ENCODE data around the gene ABCB7.
"Not testable (repeated sequence)": the region's sequence is repeated elsewhere in the genome, so short reads cannot be mapped to it uniquely, and the experiment has no call there.

Gene ABCB7

GRCh38 chrX:75155827-75156525 is at the start of gene ABCB7:
TSS of gene ABCB7 (minus strand) at chrX:75156283. CDS start at chrX:75156272, 11 bp downstream.
- peak; percentile 34 for DNase-seq (ENCODE audit: low read depth)
- peak within 1 kb of the TSS; percentile 70 for H3K4me3 ChIP-seq (ENCODE audit: low read depth, low read length)

GRCh38 chrX:75188415-75189206 is 32.5 kb upstream of the ABCB7 start:
- DNase-seq (ENCODE audit: low read depth), result not testable (repeated sequence)

DNA sequence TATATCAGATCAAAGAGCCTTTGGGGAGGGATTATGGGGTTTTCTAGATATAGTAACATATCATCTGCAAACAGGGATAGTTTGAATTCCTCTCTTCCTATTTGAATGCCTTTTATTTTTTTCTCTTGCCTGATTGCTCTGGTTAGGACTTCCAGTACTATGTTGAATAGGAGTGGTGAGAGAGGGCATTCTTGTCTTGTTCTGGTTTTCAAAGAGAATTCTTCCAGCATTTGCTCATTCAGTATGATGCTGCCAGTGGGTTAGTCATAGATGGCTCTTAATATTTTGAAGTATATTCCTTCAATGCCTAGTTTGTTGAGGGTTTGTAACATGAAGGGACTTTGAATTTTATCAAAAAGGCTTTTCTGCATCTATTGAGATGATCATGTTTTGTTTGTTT is 25.6 kb upstream of the ABCB7 start:
- H3K4me3 ChIP-seq (ENCODE audit: low read depth, low read length), result no peak overlapping the region
- no peak for DNase-seq (ENCODE audit: low read depth)

More at GRCh38 chrX:75188415-75189206, 32.5 kb upstream of the ABCB7 start:
- H3K4me3 ChIP-seq (ENCODE audit: low read depth, low read length), result not testable (repeated sequence)

GRCh38 chrX:75179536-75180293 is 23.6 kb upstream of the ABCB7 start:
- DNase-seq (ENCODE audit: low read depth); H3K4me3 ChIP-seq (ENCODE audit: low read depth, low read length): not testable (repeated sequence)

DNA sequence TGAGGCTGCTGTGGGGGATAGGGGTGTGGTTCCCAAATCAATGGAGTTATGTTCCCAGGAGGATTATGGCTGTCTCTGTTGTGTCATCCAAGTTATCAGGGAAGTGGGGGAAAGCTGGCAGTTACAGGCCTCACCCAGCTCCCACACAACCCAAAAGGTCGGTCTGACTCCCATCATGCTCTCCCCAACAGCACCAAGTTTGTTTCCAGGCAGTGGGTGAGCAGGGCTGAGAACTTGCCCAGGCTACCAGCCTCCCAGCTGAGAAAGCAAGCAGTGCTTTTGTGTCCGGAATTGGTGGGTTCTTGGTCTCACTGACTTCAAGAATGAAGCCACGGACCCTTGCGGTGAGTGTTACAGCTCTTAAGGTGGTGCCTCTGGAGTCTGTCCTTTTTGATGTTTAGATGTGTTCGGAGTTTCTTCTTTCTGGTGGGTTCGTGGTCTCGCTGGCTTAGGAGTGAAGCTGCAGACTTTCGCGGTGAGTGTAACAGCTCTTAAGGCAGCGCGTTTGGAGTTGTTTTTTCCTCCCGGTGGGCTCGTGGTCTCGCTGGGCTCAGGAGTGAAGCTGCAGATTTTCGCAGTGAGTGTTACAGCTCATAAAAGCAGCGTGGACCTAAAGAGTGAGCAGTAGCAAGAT is 16.3 kb upstream of the ABCB7 start:
- H3K4me3 ChIP-seq (ENCODE audit: low read depth, low read length); DNase-seq (ENCODE audit: low read depth): not testable (repeated sequence)

- DNase-seq (ENCODE audit: low read depth), result no peak
- no peak overlapping the region for H3K4me3 ChIP-seq (ENCODE audit: low read depth, low read length)
Measured at GRCh38 chrX:75158054-75158453, 2.0 kb upstream of the ABCB7 start.

DNA sequence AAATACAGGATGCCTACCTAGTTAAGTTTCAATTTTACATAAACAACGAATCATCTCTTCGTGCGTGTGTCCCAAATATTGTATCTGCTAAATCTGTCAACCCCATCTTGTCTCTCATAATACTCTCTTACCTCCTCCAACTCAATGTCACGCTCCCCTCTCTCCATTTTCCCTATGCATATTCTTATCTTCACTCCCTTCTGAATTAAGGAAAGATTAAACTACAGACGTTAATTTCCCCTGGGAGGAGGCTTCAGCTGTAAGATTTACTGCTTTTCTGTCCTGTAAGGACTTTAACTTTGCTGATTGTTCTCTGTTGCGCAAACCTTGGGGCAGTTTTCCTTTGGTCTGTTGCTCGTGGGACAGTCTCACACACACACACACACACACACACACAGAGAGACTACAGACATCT is 455 bp upstream of the ABCB7 start:
- H3K4me3 ChIP-seq (ENCODE audit: low read depth, low read length), result peak overlapping the region; percentile 70
- DNase-seq (ENCODE audit: low read depth), result peak; percentile 13

DNA sequence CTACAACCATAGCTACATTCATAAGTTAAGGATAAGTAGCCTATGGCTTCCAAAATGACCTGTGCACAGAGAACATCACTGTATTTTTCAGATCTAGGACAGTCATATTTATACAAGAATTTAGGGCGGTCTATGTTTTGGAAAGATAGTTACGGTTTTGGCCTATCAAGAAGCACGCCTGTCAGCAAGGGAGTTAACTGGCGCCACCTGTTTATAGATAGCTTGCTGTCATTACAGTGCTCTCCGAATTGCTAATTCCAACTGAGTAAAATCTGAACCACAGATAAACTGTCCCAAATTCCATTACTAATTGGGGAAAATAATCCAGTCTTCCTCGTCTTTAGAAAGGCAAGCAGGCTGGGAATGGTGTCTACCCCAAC is 646 bp downstream of the ABCB7 start:
- H3K4me3 ChIP-seq (ENCODE audit: low read depth, low read length), result peak overlapping the region; percentile 70
- no peak for DNase-seq (ENCODE audit: low read depth)

GRCh38 chrX:75154871-75155270 is 1.2 kb downstream of the ABCB7 start:
- DNase-seq (ENCODE audit: low read depth), result no peak
- no peak overlapping the region for H3K4me3 ChIP-seq (ENCODE audit: low read depth, low read length)

GRCh38 chrX:75151827-75152592 is 4.1 kb downstream of the ABCB7 start:
- no peak for DNase-seq (ENCODE audit: low read depth)
- H3K4me3 ChIP-seq (ENCODE audit: low read depth, low read length), result no peak overlapping the region

GRCh38 chrX:75149654-75150053 is 6.4 kb downstream of the ABCB7 start:
- DNase-seq (ENCODE audit: low read depth), result no peak
- H3K4me3 ChIP-seq (ENCODE audit: low read depth, low read length), result no peak overlapping the region

GRCh38 chrX:75132672-75133071 is 23.4 kb downstream of the ABCB7 start:
- DNase-seq (ENCODE audit: low read depth), result no peak
- H3K4me3 ChIP-seq (ENCODE audit: low read depth, low read length), result no peak overlapping the region

GRCh38 chrX:75131973-75132627 is 24.0 kb downstream of the ABCB7 start:
- DNase-seq (ENCODE audit: low read depth), result no peak
- H3K4me3 ChIP-seq (ENCODE audit: low read depth, low read length), result no peak overlapping the region

DNA sequence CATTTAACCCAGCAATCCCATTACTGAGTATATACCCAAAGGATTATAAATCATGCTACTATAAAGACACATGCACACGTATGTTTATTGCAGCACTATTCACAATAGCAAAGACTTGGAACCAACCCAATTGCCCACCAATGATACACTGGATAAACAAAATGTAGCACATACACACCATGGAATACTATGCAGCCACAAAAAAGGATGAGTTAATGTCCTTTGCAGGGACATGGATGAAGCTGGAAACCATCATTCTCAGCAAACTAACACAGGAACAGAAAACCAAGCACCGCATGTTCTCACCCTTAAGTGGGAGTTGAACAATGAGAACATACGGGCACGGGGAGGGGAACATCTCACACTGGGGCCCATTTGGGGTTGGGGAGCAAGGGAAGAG is 27.0 kb downstream of the ABCB7 start:
- not testable (repeated sequence) for H3K4me3 ChIP-seq (ENCODE audit: low read depth, low read length); DNase-seq (ENCODE audit: low read depth)

- no peak for DNase-seq (ENCODE audit: low read depth)
- no peak overlapping the region for H3K4me3 ChIP-seq (ENCODE audit: low read depth, low read length)
Measured at GRCh38 chrX:75118296-75118695, 37.8 kb downstream of the ABCB7 start.

GRCh38 chrX:75115707-75116413 is 40.2 kb downstream of the ABCB7 start:
- no peak for DNase-seq (ENCODE audit: low read depth)
- no peak overlapping the region for H3K4me3 ChIP-seq (ENCODE audit: low read depth, low read length)

DNA sequence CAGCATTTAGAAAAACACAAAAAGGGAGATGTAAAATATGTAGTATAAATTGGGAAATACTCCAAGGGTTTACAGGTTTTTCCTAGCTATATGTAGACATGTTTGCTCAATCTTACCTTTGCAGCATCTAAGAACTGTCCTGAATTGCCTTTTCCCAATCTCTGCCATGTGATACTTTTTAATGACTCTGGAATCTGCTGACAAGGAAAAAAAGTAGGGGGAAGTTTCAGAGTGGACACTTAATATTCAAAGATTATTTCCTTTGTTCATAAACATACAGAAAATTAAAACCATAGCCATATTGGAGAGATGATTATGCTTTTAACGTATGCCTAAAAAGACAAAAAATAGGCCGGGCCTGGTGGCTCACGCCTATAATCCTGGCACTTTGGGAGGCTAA is 41.4 kb downstream of the ABCB7 start:
- no peak overlapping the region for H3K4me3 ChIP-seq (ENCODE audit: low read depth, low read length)
- no peak for DNase-seq (ENCODE audit: low read depth)

- no peak overlapping the region for H3K4me3 ChIP-seq (ENCODE audit: low read depth, low read length)
- DNase-seq (ENCODE audit: low read depth), result no peak
Measured at GRCh38 chrX:75113664-75114063, 42.4 kb downstream of the ABCB7 start.

Data from skeletal muscle cell (primary cell).